Measurements from ENCODE around the gene RALA. TPM values are rescaled to one million over a fixed set of nuclear protein-coding genes. Genes with fewer than 3 reads are reported as not detected.
"Not testable (repeated sequence)": the region's sequence is repeated elsewhere in the genome, so short reads cannot be mapped to it uniquely, and the experiment has no call there.

RALA gene
- total RNA-seq, 3 donors from 2014 or later, result 16.7 to 25.0 (median 18.7) TPM

DNA sequence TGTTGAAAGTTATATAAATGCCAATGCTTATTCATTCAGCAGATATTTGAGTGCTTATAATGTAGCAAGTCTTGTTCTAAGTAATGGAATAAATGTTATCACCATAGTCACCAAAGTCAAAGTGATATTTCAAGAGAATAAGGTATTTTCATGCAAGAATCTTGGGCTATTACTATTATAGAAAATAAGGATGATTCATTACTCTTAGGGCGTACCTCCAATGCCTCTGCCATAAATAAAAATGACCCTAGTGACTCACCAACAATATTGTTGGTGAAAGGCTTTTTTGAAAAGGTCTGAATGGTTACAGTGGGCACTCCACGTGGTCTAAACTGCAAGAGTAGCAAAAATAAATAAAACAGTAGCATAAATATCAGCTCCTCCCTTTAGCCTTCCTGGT, 68.4 kb downstream of the RALA start:
- Histone ChIP-seq H3K9me3 (no peaks in the 10 kb centered on the region), H3K4me3 (no peak overlapping the region), H3K27me3 (no peaks in the 10 kb centered on the region), H3K36me3 (no peaks in the 10 kb centered on the region), H3K4me1 (no peaks in the 10 kb centered on the region), H3K27ac (no peak overlapping the region)
- intact Hi-C loops (cut with DNase I; ENCODE audit: low total_unique reads), result no loop called here
- DNase-seq (ENCODE audit: low spot score in 2 of 2), result no peak
- TF ChIP-seq POLR2A (IDR thresholded peaks at IDR 0.05) (no peak), POLR2AphosphoS5 (IDR thresholded peaks at IDR 0.05) (no peak)
- TF ChIP-seq, protein P1, sequence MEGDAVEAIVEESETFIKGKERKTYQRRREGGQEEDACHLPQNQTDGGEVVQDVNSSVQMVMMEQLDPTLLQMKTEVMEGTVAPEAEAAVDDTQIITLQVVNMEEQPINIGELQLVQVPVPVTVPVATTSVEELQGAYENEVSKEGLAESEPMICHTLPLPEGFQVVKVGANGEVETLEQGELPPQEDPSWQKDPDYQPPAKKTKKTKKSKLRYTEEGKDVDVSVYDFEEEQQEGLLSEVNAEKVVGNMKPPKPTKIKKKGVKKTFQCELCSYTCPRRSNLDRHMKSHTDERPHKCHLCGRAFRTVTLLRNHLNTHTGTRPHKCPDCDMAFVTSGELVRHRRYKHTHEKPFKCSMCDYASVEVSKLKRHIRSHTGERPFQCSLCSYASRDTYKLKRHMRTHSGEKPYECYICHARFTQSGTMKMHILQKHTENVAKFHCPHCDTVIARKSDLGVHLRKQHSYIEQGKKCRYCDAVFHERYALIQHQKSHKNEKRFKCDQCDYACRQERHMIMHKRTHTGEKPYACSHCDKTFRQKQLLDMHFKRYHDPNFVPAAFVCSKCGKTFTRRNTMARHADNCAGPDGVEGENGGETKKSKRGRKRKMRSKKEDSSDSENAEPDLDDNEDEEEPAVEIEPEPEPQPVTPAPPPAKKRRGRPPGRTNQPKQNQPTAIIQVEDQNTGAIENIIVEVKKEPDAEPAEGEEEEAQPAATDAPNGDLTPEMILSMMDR (IDR thresholded peaks at IDR 0.05), result no peak

DNA sequence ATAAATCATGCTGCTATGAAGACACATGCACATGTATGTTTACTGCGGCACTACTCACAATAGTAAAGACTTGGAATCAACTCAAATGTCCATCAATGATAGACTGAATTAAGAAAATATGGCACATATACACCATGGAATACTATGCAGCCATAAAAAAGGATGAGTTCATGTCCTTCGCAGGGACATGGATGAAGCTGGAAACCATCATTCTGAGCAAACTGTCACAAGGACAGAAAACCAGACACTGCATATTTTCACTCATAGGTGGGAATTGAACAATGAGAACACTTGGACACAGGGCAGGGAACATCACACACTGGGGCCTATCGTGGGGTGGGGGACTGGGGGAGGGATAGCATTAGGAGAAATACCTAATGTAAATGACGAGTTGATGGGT, 69.7 kb downstream of the RALA start:
- intact Hi-C loops (cut with DNase I; ENCODE audit: low total_unique reads); DNase-seq (ENCODE audit: low spot score in 2 of 2); H3K9me3 ChIP-seq; H3K4me3 ChIP-seq; H3K27ac ChIP-seq; H3K4me1 ChIP-seq; H3K36me3 ChIP-seq; H3K27me3 ChIP-seq: not testable (repeated sequence)

DNA sequence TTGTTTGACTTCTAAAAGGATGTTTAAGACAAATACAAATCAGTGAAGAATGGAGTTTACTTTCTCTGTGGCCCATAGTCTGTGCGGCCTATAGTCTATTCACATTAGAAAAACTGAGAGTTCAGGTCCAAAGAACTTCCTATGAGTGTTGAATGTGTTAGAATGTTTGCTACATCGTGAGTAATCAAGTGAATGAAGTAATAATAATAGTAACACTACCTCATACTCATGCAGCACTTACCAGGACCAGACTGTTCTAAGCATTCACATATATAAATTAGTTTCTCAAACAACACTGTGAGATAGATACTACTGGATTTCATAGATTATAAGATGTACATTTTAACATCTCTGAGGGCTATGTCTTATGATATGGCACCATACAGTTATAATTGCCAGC, 70.4 kb downstream of the RALA start:
- H3K9me3 ChIP-seq, result no peaks in the 10 kb centered on the region

DNA sequence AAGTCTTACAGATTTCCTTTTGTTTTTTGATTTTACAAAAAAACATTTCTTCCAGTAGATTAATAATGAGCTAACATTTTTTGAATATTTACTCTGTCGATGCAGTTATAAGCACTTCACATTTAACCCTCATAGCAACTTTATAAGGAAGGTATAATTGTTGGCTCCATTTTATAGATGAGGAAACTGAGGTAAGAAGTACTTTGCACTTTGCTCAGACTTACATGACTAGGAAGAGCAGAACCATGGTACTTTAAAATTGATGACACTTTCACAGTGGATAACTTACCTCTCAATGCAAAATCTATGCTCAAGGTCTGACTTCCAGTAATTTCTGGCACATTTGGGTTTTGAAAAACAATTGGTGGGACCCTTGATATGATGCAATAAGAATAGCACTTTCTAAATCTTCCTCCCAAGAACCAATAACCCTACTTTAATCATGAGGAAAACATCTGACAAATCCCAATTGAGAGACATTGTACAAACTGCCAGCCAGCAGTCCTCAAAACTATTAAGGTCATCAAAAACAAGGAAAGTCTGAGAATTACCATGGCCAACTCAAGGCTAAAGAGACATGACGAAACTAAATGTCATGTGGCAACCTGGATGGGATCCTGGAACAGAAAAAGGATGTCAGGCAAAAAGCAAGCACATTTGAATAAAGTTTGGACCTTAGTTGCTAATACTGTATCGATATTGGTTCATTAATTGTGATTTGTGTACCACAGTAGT, 72.6 kb downstream of the RALA start:
- Histone ChIP-seq H3K27ac (no peak overlapping the region), H3K36me3 (no peaks in the 10 kb centered on the region), H3K4me1 (no peaks in the 10 kb centered on the region), H3K27me3 (no peaks in the 10 kb centered on the region), H3K4me3 (no peak overlapping the region), H3K9me3 (no peaks in the 10 kb centered on the region)
- TF ChIP-seq POLR2AphosphoS5 (IDR thresholded peaks at IDR 0.05), result peak in 1 of 3 donors; percentile 46
- TF ChIP-seq POLR2A (IDR thresholded peaks at IDR 0.05), result no peak
- DNase-seq (ENCODE audit: low spot score in 2 of 2), result no peak
- intact Hi-C loops (cut with DNase I; ENCODE audit: low total_unique reads), result no loop called here

More for the DNA sequence above, 70.4 kb downstream of the RALA start:
- H3K36me3 ChIP-seq, result no peaks in the 10 kb centered on the region
- no peaks in the 10 kb centered on the region for H3K4me1 ChIP-seq
- no peak for DNase-seq (ENCODE audit: low spot score in 2 of 2)
- no peak overlapping the region for H3K4me3 ChIP-seq
- H3K27ac ChIP-seq, result no peak overlapping the region
- TF ChIP-seq POLR2AphosphoS5 (IDR thresholded peaks at IDR 0.05), result no peak
- TF ChIP-seq, protein P1 (IDR thresholded peaks at IDR 0.05), result no peak
- TF ChIP-seq POLR2A (IDR thresholded peaks at IDR 0.05), result no peak
- H3K27me3 ChIP-seq, result no peaks in the 10 kb centered on the region
- intact Hi-C loops (cut with DNase I; ENCODE audit: low total_unique reads), result no loop called here

DNA sequence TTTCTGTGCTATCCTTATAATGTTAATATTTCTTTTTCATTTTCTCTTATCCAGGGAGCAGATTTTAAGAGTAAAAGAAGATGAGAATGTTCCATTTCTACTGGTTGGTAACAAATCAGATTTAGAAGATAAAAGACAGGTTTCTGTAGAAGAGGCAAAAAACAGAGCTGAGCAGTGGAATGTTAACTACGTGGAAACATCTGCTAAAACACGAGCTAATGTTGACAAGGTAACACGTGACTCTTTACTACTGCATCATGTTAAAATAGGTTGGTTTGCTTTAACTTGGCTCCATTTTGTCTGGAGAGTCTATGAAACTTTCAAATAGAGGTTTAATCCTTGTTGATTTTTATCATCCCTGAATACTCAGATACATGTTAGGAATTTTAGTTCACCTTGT, 73.3 kb downstream of the RALA start:
- Histone ChIP-seq H3K36me3 (no peaks in the 10 kb centered on the region), H3K27me3 (no peaks in the 10 kb centered on the region), H3K9me3 (no peaks in the 10 kb centered on the region), H3K4me1 (no peaks in the 10 kb centered on the region), H3K4me3 (no peak overlapping the region), H3K27ac (peak overlapping the region in 1 of 2 donors; percentile 17)
- intact Hi-C loops (cut with DNase I; ENCODE audit: low total_unique reads), result no loop called here
- TF ChIP-seq, protein P1 (IDR thresholded peaks at IDR 0.05), result no peak
- TF ChIP-seq POLR2A (IDR thresholded peaks at IDR 0.05) (no peak), POLR2AphosphoS5 (IDR thresholded peaks at IDR 0.05) (no peak)
- no peak for DNase-seq (ENCODE audit: low spot score in 2 of 2)

DNA sequence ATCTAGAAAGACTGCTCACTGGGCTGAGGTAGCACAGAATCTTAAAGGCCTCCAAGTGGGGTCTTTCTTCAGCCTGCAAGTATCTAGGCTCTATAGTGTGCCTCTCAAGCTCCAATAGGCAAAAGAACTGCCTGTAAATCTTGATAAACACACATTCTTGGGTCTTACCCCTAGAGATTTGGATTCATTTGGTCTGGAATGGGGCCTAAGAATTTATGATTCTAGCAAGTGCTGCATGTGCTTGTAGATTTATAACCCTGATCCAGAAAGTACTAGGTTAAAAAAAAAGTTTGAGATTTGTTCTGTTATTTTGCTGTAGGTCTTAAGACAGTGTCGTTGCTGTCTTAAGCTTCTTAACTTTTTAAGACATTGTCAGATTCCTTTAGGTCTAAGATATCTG, 74.1 kb downstream of the RALA start:
- H3K36me3 ChIP-seq, result no peaks in the 10 kb centered on the region

More for the DNA sequence above, 74.1 kb downstream of the RALA start:
- no peaks in the 10 kb centered on the region for H3K4me1 ChIP-seq
- no peak for DNase-seq (ENCODE audit: low spot score in 2 of 2)
- TF ChIP-seq POLR2AphosphoS5 (IDR thresholded peaks at IDR 0.05) (no peak), POLR2A (IDR thresholded peaks at IDR 0.05) (no peak)
- TF ChIP-seq, protein P1 (IDR thresholded peaks at IDR 0.05), result no peak
- H3K9me3 ChIP-seq, result no peaks in the 10 kb centered on the region
- intact Hi-C loops (cut with DNase I; ENCODE audit: low total_unique reads), result no loop called here
- peak overlapping the region in 1 of 2 donors; percentile 17 for H3K27ac ChIP-seq
- no peaks in the 10 kb centered on the region for H3K27me3 ChIP-seq
- H3K4me3 ChIP-seq, result no peak overlapping the region
